ENCODE data around the gene SIK1.
"Not testable (repeated sequence)": the region's sequence is repeated elsewhere in the genome, so short reads cannot be mapped to it uniquely, and the experiment has no call there.

GRCh38 chr21:43450287-43450686 lies 23.4 kb upstream of the SIK1 start:
- not testable (repeated sequence) for TF ChIP-seq POLR2AphosphoS5, CTCF (IDR thresholded peaks at IDR 0.05)
